H9 (cell line): ENCODE results near the gene SMIM23. TPM values are rescaled to one million over a fixed set of nuclear protein-coding genes. Genes with fewer than 3 reads are reported as not detected.

Experiments used
- DNase-seq: peaks from one replicate; pipeline ENCODE4 v3.0.0-alpha.2; 2017
- H2AFZ ChIP-seq: one replicate; pipeline ENCODE4 v1.6.1; 2013; ENCODE audit warnings: mild to moderate bottlenecking, low read length, control low read depth, moderate library complexity
- H2AK5ac ChIP-seq: 2 replicates; pipeline ENCODE4 v1.6.1; 2013; ENCODE audit warnings: low read length, control low read depth, mixed read lengths; ENCODE audit not compliant: insufficient read length
- H2BK120ac ChIP-seq: one replicate; pipeline ENCODE4 v1.6.1; 2013; ENCODE audit warnings: low read depth, mild to moderate bottlenecking, low read length, control low read depth, inconsistent platforms; ENCODE audit not compliant: poor library complexity, severe bottlenecking
- H2BK12ac ChIP-seq: 2 replicates; pipeline ENCODE4 v1.6.1; 2013; ENCODE audit warnings: low read length, control low read depth, mixed read lengths, low read depth; ENCODE audit not compliant: insufficient read length
- H2BK15ac ChIP-seq: 2 replicates; pipeline ENCODE4 v1.6.1; 2013; ENCODE audit warnings: low read depth, low read length, control low read depth
- H2BK20ac ChIP-seq: one replicate; pipeline ENCODE4 v1.6.1; 2013; ENCODE audit warnings: low read depth, mild to moderate bottlenecking, low read length, control low read depth, inconsistent platforms; ENCODE audit not compliant: poor library complexity, severe bottlenecking
- H2BK5ac ChIP-seq: 2 replicates; pipeline ENCODE4 v1.6.1; 2013; ENCODE audit warnings: low read length, control low read depth, mixed read lengths; ENCODE audit not compliant: insufficient read length
- H3K14ac ChIP-seq: 2 replicates; pipeline ENCODE4 v1.6.1; 2013; ENCODE audit warnings: low read length, control low read depth; ENCODE audit not compliant: insufficient read depth
- H3K18ac ChIP-seq: 2 replicates; pipeline ENCODE4 v1.6.1; 2013; ENCODE audit warnings: low read depth, mild to moderate bottlenecking, mixed read lengths, low read length, control low read depth; ENCODE audit not compliant: insufficient read length
- H3K23ac ChIP-seq: 2 replicates; pipeline ENCODE4 v1.6.1; 2013; ENCODE audit warnings: low read length, control low read depth, mixed read lengths, low read depth; ENCODE audit not compliant: insufficient read length
- H3K23me2 ChIP-seq: 2 replicates; pipeline ENCODE4 v1.6.1; 2013; ENCODE audit warnings: low read depth, mild to moderate bottlenecking, mixed read lengths, low read length, control low read depth; ENCODE audit not compliant: insufficient read length, poor library complexity, severe bottlenecking
- H3K27ac ChIP-seq: 2 replicates; pipeline ENCODE4 v1.5.1; 2013; ENCODE audit warnings: low read length, control low read depth, mixed read lengths, low read depth; ENCODE audit not compliant: insufficient read length
- H3K27me3 ChIP-seq: 2 replicates; pipeline ENCODE4 v1.6.1; 2013; ENCODE audit warnings: low read length, control low read depth, inconsistent platforms; ENCODE audit not compliant: insufficient read depth
- H3K4ac ChIP-seq: 2 replicates; pipeline ENCODE4 v1.6.1; 2013; ENCODE audit warnings: low read depth, mild to moderate bottlenecking, control low read depth, inconsistent platforms, low read length, moderate library complexity
- H3K4me1 ChIP-seq: 2 replicates; pipeline ENCODE4 v1.6.1; 2013; ENCODE audit warnings: low read length, control low read depth, inconsistent platforms; ENCODE audit not compliant: insufficient read depth
- H3K4me2 ChIP-seq: 2 replicates; pipeline ENCODE4 v1.6.1; 2013; ENCODE audit warnings: low read length, control low read depth, mixed read lengths; ENCODE audit not compliant: insufficient read length, insufficient read depth
- H3K56ac ChIP-seq: 2 replicates; pipeline ENCODE4 v1.6.1; 2013; ENCODE audit warnings: low read depth, mild to moderate bottlenecking, mixed read lengths, low read length, control low read depth; ENCODE audit not compliant: insufficient read length
- H3K79me1 ChIP-seq: 2 replicates; pipeline ENCODE4 v1.6.1; 2013; ENCODE audit warnings: low read depth, mild to moderate bottlenecking, moderate library complexity, low read length, control low read depth, inconsistent platforms; ENCODE audit not compliant: insufficient read depth, poor library complexity, severe bottlenecking
- H3K79me2 ChIP-seq: 2 replicates; pipeline ENCODE4 v1.6.1; 2013; ENCODE audit warnings: low read length, control low read depth, inconsistent platforms; ENCODE audit not compliant: insufficient read depth
- H3K9ac ChIP-seq: 2 replicates; pipeline ENCODE4 v1.6.1; 2013; ENCODE audit warnings: low read length, control low read depth, mixed read lengths; ENCODE audit not compliant: insufficient read length; ENCODE audit errors: extremely low read depth
- H3K9me3 ChIP-seq: one replicate; pipeline ENCODE4 v1.6.1; 2013; ENCODE audit warnings: low read depth, low read length, inconsistent platforms; ENCODE audit not compliant: control insufficient read depth
- H3T11ph ChIP-seq: one replicate; pipeline ENCODE4 v1.6.1; 2013; ENCODE audit warnings: mild to moderate bottlenecking, low read length, control low read depth, inconsistent platforms
- H4K20me1 ChIP-seq: one replicate; pipeline ENCODE4 v1.6.1; 2013; ENCODE audit not compliant: control insufficient read depth, insufficient read length, insufficient read depth
- H4K5ac ChIP-seq: 2 replicates; pipeline ENCODE4 v1.6.1; 2013; ENCODE audit warnings: low read depth, mild to moderate bottlenecking, mixed read lengths, low read length, control low read depth; ENCODE audit not compliant: insufficient read length
- H4K8ac ChIP-seq: replicated peaks from 2 replicates; pipeline ENCODE4 v1.6.1; 2013; ENCODE audit warnings: low read length, control low read depth, mixed read lengths, low read depth; ENCODE audit not compliant: insufficient read length
- H4K91ac ChIP-seq: 2 replicates; pipeline ENCODE4 v1.6.1; 2013; ENCODE audit warnings: low read depth, mild to moderate bottlenecking, moderate library complexity, mixed read lengths, low read length, control low read depth; ENCODE audit not compliant: insufficient read length
- H3K27ac Mint-ChIP-seq, 3 experiments: 2 replicates in 2 of 3; 3 replicates in 1 of 3; pipeline ENCODE4 v1.8.0; 2020 to 2021; ENCODE audit warnings: mixed read lengths in 3 of 3, mild to moderate bottlenecking in 1 of 3, moderate library complexity in 1 of 3
- H3K27me3 Mint-ChIP-seq: 2 replicates; pipeline ENCODE4 v1.8.0; 2021; ENCODE audit warnings: low read depth, mild to moderate bottlenecking, moderate library complexity, mixed read lengths
- H3K36me3 Mint-ChIP-seq, 3 experiments: 2 replicates in 2 of 3; 3 replicates in 1 of 3; pipeline ENCODE4 v1.8.0; 2020 to 2021; ENCODE audit warnings: low read depth in 3 of 3, mixed read lengths in 3 of 3; ENCODE audit not compliant: insufficient read depth in 1 of 3
- H3K4me1 Mint-ChIP-seq, 2 experiments: 2 replicates each; pipeline ENCODE4 v1.8.0; 2020; ENCODE audit warnings: mixed read lengths in 2 of 2
- H3K4me3 Mint-ChIP-seq, 2 experiments: 2 replicates in 1 of 2; 3 replicates in 1 of 2; pipeline ENCODE4 v1.8.0; 2020 to 2021; ENCODE audit warnings: mild to moderate bottlenecking in 2 of 2, mixed read lengths in 2 of 2, moderate library complexity in 1 of 2
- H3K9me3 Mint-ChIP-seq, 2 experiments: 2 replicates in 1 of 2; 3 replicates in 1 of 2; pipeline ENCODE4 v1.8.0; 2020; ENCODE audit warnings: mild to moderate bottlenecking in 2 of 2, mixed read lengths in 2 of 2, moderate library complexity in 1 of 2
- WGBS: extraction: QIAGEN DNeasy Blood & Tissue Kit; methylation state at CpG from one replicate; pipeline ENCODE4 v1.1.7; 2013; ENCODE audit warnings: missing lambda C conversion rate, low lambda C conversion rate, mixed read lengths; ENCODE audit not compliant: insufficient read length; ENCODE audit errors: extremely low coverage; 5-methylcytosine and 5-hydroxymethylcytosine counted together
- total RNA-seq: library from RNA; stranded (reverse); gene quantifications from 2 replicates; pipeline ENCODE4 v1.2.1, GENCODE V29; 2021
- TF ChIP-seq, protein P1 (sequence below): fragments of 200-600 bp; sonication (generic); conservative IDR thresholded peaks from 3 replicates; pipeline ENCODE4 v1.8.0; 2021; ENCODE audit warnings: antibody characterized with exemption, mild to moderate bottlenecking

The SMIM23 gene
- total RNA-seq, 1 experiment from 2014 or later: not detected

DNA sequence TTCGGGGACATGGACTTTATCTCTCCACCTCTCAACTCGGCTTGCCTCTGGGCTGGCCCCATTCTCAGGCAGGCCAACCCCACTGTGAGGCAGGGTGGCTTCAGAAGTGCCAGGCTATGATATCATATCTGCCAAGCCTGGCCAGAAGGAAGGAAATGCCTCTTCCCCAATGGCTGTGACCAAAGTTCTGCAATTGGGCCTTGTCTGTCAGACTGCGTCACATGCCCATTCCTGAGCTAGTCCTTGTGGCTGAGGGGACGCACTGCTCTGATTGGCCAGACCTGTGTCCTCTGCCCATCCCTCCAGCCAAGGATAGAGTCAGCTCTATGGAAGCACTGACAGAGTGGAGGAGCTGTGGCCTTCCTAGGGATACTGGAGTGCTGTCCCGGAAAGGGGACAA is 11.9 kb downstream of the SMIM23 start:
- no peak overlapping the region for H3K23ac ChIP-seq
- no peak overlapping the region for H3T11ph ChIP-seq
- no peak overlapping the region for H2BK120ac ChIP-seq
- no peaks in the 10 kb centered on the region for H4K20me1 ChIP-seq
- H2BK15ac ChIP-seq: no peak overlapping the region
- H3K18ac ChIP-seq: no peak overlapping the region
- H2AFZ ChIP-seq: no peak overlapping the region
- no peak overlapping the region for H3K56ac ChIP-seq
- H4K8ac ChIP-seq: no peak overlapping the region
- H3K27me3 ChIP-seq: no peaks in the 10 kb centered on the region
- no peak overlapping the region for H2BK5ac ChIP-seq
- Mint-ChIP-seq H3K4me1 (0 out of 4 replicates have a peak, but pooled peaks cover 0 to 4% of the 10 kb centered on the region in 2 experiments), H3K36me3 (no peaks in the 10 kb centered on the region), H3K4me3 (no peak overlapping the region), H3K27ac (no peak overlapping the region), H3K9me3 (no peaks in the 10 kb centered on the region), H3K27me3 (peaks cover 5% of the 10 kb centered on the region; the same call in 1 of the 2 replicates)
- no peak overlapping the region for H3K4ac ChIP-seq
- H3K23me2 ChIP-seq: no peaks in the 10 kb centered on the region
- no peak overlapping the region for H2BK12ac ChIP-seq
- no peaks in the 10 kb centered on the region for H3K4me1 ChIP-seq
- no peak overlapping the region for H3K4me2 ChIP-seq
- no peak overlapping the region for H3K27ac ChIP-seq
- no peaks in the 10 kb centered on the region for H3K79me1 ChIP-seq
- WGBS: no CpG with 5 or more reads among the region's 5 CpGs
- no peak for DNase-seq
- no peak overlapping the region for H2BK20ac ChIP-seq
- H3K9me3 ChIP-seq: no peaks in the 10 kb centered on the region
- TF ChIP-seq, protein P1, sequence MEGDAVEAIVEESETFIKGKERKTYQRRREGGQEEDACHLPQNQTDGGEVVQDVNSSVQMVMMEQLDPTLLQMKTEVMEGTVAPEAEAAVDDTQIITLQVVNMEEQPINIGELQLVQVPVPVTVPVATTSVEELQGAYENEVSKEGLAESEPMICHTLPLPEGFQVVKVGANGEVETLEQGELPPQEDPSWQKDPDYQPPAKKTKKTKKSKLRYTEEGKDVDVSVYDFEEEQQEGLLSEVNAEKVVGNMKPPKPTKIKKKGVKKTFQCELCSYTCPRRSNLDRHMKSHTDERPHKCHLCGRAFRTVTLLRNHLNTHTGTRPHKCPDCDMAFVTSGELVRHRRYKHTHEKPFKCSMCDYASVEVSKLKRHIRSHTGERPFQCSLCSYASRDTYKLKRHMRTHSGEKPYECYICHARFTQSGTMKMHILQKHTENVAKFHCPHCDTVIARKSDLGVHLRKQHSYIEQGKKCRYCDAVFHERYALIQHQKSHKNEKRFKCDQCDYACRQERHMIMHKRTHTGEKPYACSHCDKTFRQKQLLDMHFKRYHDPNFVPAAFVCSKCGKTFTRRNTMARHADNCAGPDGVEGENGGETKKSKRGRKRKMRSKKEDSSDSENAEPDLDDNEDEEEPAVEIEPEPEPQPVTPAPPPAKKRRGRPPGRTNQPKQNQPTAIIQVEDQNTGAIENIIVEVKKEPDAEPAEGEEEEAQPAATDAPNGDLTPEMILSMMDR: no peak
- no peak overlapping the region for H3K14ac ChIP-seq
- H3K79me2 ChIP-seq: no peaks in the 10 kb centered on the region
- no peak overlapping the region for H2AK5ac ChIP-seq
- no peak overlapping the region for H4K5ac ChIP-seq
- H4K91ac ChIP-seq: no peak overlapping the region
- H3K9ac ChIP-seq: no peak overlapping the region
